NB4 (cell line): ENCODE results near the gene ZNF2.

ENCODE experiments used
- DNase-seq: peaks from one replicate; pipeline ENCODE4 v3.0.0; 2010; ENCODE audit warnings: low read depth
- H3K4me3 ChIP-seq: one replicate; pipeline ENCODE4 v1.5.1; 2011; ENCODE audit warnings: mild to moderate bottlenecking, low read depth, low read length, moderate library complexity
- MYC ChIP-seq: IDR thresholded peaks from 2 replicates; pipeline ENCODE4 v1.6.1; 2011; ENCODE audit warnings: low read depth, low read length
- POLR2A ChIP-seq: IDR thresholded peaks from 2 replicates; pipeline ENCODE4 v1.6.1; 2011; ENCODE audit warnings: mild to moderate bottlenecking; ENCODE audit not compliant: insufficient read length; ENCODE audit errors: extremely low read depth
- TF ChIP-seq, protein P1 (sequence below): IDR thresholded peaks from one replicate; pipeline ENCODE4 v1.5.1; 2012; ENCODE audit warnings: low read depth, low read length
- TF ChIP-seq, protein P2 (sequence below): IDR thresholded peaks from 2 replicates; pipeline ENCODE4 v1.6.1; 2011; ENCODE audit warnings: low read depth, low read length

ZNF2 gene

DNA sequence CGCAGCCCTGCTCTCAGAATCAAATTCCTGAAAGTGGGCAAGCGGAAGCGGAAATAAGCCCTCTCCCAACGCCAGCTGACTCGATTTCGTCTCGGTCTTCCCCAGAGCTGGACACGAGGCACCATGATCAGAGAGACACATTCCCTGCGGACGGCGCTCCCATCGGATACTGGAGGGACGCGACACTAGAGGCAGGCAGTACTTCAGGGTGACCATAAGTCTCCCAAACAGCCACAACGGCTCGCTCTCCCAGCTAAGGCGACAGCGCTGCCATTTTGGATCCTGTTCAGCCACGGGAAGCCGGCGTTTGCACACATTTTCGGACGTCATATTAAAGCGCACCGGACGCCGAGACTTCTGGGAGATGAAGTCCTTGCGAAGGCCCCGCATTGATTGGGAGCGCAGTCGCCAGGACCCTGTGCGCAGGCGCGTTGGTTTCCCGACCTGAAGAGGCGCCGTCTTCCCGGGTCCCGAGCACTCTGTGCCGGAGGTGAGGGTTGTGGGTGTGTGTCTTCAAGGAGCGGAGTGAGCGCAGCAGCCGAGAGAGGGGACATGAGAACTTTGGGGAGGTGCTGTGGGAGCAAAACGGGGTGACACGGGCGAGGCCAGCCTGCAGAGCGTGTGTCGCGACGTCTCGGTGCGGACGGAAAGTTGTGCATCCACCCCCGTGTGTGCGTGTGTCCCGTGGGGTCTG, at the start of gene ZNF2:
Gene ZNF2 (plus strand): TSS at position 439 of the 694 bp plus-strand sequence. CDS start 10,418 bp downstream, outside the sequence.
- TF ChIP-seq, protein P1, sequence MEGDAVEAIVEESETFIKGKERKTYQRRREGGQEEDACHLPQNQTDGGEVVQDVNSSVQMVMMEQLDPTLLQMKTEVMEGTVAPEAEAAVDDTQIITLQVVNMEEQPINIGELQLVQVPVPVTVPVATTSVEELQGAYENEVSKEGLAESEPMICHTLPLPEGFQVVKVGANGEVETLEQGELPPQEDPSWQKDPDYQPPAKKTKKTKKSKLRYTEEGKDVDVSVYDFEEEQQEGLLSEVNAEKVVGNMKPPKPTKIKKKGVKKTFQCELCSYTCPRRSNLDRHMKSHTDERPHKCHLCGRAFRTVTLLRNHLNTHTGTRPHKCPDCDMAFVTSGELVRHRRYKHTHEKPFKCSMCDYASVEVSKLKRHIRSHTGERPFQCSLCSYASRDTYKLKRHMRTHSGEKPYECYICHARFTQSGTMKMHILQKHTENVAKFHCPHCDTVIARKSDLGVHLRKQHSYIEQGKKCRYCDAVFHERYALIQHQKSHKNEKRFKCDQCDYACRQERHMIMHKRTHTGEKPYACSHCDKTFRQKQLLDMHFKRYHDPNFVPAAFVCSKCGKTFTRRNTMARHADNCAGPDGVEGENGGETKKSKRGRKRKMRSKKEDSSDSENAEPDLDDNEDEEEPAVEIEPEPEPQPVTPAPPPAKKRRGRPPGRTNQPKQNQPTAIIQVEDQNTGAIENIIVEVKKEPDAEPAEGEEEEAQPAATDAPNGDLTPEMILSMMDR: no peak
- TF ChIP-seq, protein P2, sequence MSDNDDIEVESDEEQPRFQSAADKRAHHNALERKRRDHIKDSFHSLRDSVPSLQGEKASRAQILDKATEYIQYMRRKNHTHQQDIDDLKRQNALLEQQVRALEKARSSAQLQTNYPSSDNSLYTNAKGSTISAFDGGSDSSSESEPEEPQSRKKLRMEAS: peak; percentile 54
- TF ChIP-seq MYC (peak; percentile 80), POLR2A (peak; percentile 85)
- peak; percentile 98 for DNase-seq
- H3K4me3 ChIP-seq: peak within 1 kb of the TSS; percentile 81

DNA sequence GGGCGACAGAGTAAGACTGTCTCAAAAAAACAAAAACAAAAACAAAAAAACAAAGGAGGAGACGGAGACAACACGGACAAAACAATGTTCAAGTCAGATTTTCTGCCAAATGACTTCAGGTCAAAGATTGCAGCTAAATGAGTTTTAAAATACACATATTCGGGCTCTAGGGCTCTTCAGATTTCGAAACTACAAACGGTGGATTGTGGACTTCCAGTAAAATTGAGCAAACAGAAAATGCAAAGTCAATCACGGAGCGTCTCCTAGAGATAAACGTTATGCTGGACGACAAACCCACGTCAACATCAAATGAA, 44.6 kb upstream of the ZNF2 start:
- TF ChIP-seq MYC: no peak
- TF ChIP-seq POLR2A: no peak
- TF ChIP-seq, protein P1: no peak
- TF ChIP-seq, protein P2: no peak
- no peak for DNase-seq
- peak overlapping the region; percentile 86 for H3K4me3 ChIP-seq

DNA sequence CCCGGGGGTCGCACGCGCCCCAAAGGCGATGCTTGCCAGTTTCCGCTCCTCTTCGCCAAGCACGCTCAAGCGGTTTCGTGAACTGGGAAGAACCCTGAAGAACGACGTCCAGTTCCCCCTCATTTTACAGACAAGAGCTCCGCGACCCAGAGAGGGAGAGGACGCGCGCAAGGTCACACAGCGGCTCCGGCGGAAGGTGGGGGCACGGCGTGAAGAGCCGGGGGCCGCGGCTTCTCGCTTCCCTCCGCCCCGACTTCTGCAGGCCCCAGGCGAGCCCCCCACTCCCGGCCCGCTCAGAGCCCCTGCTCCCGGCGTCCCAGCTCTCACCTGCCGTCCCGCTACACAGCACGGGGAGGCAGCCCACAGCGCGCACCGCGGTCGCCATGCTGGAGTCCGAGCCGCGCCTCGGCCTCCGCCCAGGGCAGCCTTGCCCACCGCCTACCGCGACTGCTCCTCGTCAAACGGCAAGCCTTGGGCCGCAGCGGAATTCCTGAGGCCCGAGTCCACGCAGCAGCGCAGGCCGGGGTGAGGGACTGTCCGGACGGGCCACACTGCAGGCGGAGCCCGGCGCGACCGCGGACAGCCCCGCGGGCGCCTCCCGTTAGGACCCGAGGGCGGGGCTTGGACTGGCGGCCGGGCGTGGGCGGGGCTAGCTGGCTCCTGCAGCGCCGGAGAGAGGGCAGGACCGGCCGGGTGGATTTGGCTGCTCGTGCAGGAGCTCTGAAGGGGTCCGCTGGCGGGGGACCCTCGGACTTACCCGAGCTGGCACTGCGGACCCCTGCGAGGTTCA, 44.0 kb upstream of the ZNF2 start, which contains the start of gene MRPS5:
Gene MRPS5 (minus strand): TSS at position 402 of the 790 bp plus-strand sequence. CDS start 17 bp downstream, at position 385.
- DNase-seq: peak; percentile 85
- TF ChIP-seq POLR2A: peak; percentile 80
- TF ChIP-seq, protein P2: peak; percentile 50
- TF ChIP-seq, protein P1: no peak
- peak; percentile 30; the same call in 1 of the 2 replicates for TF ChIP-seq MYC
- peak within 1 kb of the TSS; percentile 86 for H3K4me3 ChIP-seq

DNA sequence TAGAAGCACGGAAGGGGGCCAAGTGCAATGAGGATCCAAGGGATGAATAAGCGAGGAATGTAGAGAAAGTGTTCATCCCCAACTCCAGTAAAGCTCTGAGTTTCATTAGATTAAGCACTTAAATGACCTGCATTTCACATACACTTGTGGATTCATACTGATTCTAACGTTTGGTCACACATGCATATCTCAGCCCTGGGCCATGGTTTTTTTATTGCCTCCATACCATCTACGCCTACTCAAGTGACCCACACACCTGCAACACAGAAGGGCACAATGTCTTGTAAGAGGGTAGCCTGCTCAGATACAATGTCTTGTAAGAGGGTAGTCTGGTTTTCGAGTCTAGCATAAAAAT, 43.4 kb upstream of the ZNF2 start:
- TF ChIP-seq, protein P2: no peak
- TF ChIP-seq POLR2A: no peak
- TF ChIP-seq, protein P1: no peak
- no peak for TF ChIP-seq MYC
- DNase-seq: no peak
- peak overlapping the region; percentile 86 for H3K4me3 ChIP-seq

DNA sequence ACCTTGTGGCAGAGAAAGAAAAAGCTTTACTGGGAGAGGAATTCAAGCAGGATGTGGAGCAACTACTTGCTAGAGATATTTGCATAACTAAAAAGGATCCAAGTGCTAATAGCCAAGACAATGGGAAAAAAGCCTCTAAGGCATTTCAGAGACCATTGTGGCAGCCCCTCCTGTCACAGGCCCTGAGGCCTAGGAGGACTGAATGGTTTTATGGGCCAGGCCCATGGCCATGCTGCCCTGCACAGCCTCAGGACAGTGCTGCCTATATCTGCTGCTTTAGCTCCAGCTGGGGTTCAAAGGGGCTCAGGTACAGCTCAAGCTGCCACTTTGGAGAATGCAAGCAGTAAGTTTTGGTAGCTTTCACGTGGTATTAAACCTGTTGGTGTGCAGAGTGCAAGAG, 26.9 kb upstream of the ZNF2 start:
- no peak for TF ChIP-seq MYC
- TF ChIP-seq, protein P1: no peak
- no peak for TF ChIP-seq POLR2A
- TF ChIP-seq, protein P2: no peak
- no peak overlapping the region for H3K4me3 ChIP-seq

More for the DNA sequence above, 26.9 kb upstream of the ZNF2 start:
- no peak for DNase-seq
